Body of pancreas (tissue), 4 donors: Measurements from ENCODE around the gene DEF6. TPM values are rescaled to one million over a fixed set of nuclear protein-coding genes. Genes with fewer than 3 reads are reported as not detected.

ENCODE experiments used
- ATAC-seq: fragments of 150-250 bp; one replicate; pipeline ENCODE4 v1.9.1; 2016
- DNase-seq, 4 donors: peaks; one replicate each; pipeline ENCODE4 v3.0.0-alpha.2; 2019
- H3K27ac ChIP-seq, 4 donors: fragments of 200-600 bp; sonication (generic); 1 replicate in 3 of 4; 2 replicates in 1 of 4; pipeline versions ENCODE4 v1.5.1 to v1.6.1; 2016 to 2019; ENCODE audit warnings: mild to moderate bottlenecking in 1 of 4, mixed read lengths in 1 of 4, moderate library complexity in 1 of 4
- H3K27me3 ChIP-seq, 2 donors: fragments of 200-600 bp; sonication (generic); one replicate each; pipeline ENCODE4 v1.6.0; 2016; ENCODE audit warnings: mild to moderate bottlenecking in 1 of 2
- H3K36me3 ChIP-seq, 2 donors: fragments of 200-600 bp; sonication (generic); replicated peaks in 1 of 2; 2 replicates each; pipeline ENCODE4 v1.5.1; 2016; ENCODE audit warnings: low read depth in 2 of 2; ENCODE audit not compliant: insufficient read depth in 1 of 2
- H3K4me1 ChIP-seq: fragments of 200-600 bp; sonication (generic); one replicate; pipeline ENCODE4 v1.6.0; 2016
- H3K4me3 ChIP-seq, 2 donors: fragments of 200-600 bp; sonication (generic); 1 replicate in 1 of 2; 2 replicates in 1 of 2; pipeline ENCODE4 v1.5.1; 2016 to 2019
- H3K9me3 ChIP-seq, 3 donors: fragments of 200-600 bp; sonication (generic); 1 replicate in 2 of 3; 2 replicates in 1 of 3; pipeline ENCODE4 v1.5.1; 2016
- POLR2A ChIP-seq, 3 donors: fragments of 450-650 bp; IDR thresholded peaks; one replicate each; pipeline ENCODE4 v1.6.1; 2016; ENCODE audit warnings: antibody characterized with exemption in 3 of 3, mild to moderate bottlenecking in 2 of 3
- WGBS, 2 donors: methylation state at CpG; one replicate each; pipeline ENCODE4 v1.1.5; 2017; 5-methylcytosine and 5-hydroxymethylcytosine counted together
- intact Hi-C: fragments of 100-400 bp; cut with DNase I; formaldehyde crosslinking; loops from one replicate; pipeline ENCODE4 v1.15.1; 2023
- total RNA-seq, 2 donors: library from RNA; depleted of rRNA; stranded (reverse); fragments of >200 nt; gene quantifications; one replicate each; pipeline ENCODE4 v1.1.0, GENCODE V29; 2016
- TF ChIP-seq, protein P1 (sequence below), 7 experiments: fragments of 450-650 bp in 4 of 7; fragments of 200-600 bp in 3 of 7; sonication (generic) in 3 of 7; IDR thresholded peaks; one replicate each; pipeline ENCODE4 v1.5.1; 2016 to 2019; ENCODE audit warnings: antibody characterized with exemption in 7 of 7

DEF6 gene
- total RNA-seq, 2 donors from 2014 or later: 10.2 to 23.3 TPM

DNA sequence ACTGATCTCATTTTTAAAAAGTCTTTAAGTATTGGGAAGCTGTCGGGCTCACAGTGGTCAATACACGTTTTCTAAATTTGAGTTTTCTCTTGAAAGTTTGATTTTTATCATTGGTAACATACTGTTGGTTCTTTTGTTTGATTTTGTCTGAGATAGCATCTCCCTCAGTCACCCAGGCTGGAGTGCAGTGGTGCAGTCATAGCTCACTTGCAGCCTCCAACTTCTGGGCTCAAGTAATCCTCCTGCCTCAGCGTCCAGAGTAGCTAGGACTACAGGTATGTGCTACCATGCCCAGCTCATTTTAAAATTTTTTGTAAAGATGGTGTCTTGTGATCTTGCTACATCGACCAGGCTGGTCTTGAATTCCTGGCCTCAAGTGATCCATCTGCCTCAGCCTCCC, 53.8 kb downstream of the DEF6 start:
- intact Hi-C loops: no loop called here
- TF ChIP-seq, protein P1, sequence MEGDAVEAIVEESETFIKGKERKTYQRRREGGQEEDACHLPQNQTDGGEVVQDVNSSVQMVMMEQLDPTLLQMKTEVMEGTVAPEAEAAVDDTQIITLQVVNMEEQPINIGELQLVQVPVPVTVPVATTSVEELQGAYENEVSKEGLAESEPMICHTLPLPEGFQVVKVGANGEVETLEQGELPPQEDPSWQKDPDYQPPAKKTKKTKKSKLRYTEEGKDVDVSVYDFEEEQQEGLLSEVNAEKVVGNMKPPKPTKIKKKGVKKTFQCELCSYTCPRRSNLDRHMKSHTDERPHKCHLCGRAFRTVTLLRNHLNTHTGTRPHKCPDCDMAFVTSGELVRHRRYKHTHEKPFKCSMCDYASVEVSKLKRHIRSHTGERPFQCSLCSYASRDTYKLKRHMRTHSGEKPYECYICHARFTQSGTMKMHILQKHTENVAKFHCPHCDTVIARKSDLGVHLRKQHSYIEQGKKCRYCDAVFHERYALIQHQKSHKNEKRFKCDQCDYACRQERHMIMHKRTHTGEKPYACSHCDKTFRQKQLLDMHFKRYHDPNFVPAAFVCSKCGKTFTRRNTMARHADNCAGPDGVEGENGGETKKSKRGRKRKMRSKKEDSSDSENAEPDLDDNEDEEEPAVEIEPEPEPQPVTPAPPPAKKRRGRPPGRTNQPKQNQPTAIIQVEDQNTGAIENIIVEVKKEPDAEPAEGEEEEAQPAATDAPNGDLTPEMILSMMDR (IDR thresholded peaks at IDR 0.05): no peak
- TF ChIP-seq POLR2A (IDR thresholded peaks at IDR 0.05): no peak
- no peaks in the 10 kb centered on the region for H3K27me3 ChIP-seq
- WGBS, 2 donors: 89 to 91% methylated on average over 4 of the region's 4 CpGs
- no peak for DNase-seq
- H3K4me3 ChIP-seq: no peak overlapping the region
- H3K36me3 ChIP-seq: no peaks in the 10 kb centered on the region
- no peak overlapping the region for H3K27ac ChIP-seq
- ATAC-seq: no peak
- no peaks in the 10 kb centered on the region for H3K9me3 ChIP-seq
- H3K4me1 ChIP-seq: no peaks in the 10 kb centered on the region

GRCh38 chr6:35352735-35353134, 55.1 kb downstream of the DEF6 start:
- Histone ChIP-seq H3K4me3 (no peak overlapping the region), H3K9me3 (no peaks in the 10 kb centered on the region), H3K4me1 (peaks cover 7% of the 10 kb centered on the region), H3K36me3 (no peaks in the 10 kb centered on the region), H3K27me3 (no peaks in the 10 kb centered on the region), H3K27ac (no peak overlapping the region)
- WGBS, 2 donors: 100% methylated on average over 2 of the region's 2 CpGs
- TF ChIP-seq, protein P1 (IDR thresholded peaks at IDR 0.05): no peak
- no peak for TF ChIP-seq POLR2A (IDR thresholded peaks at IDR 0.05)
- ATAC-seq (no peak), DNase-seq (no peak)
- intact Hi-C loops: no loop called here

DNA sequence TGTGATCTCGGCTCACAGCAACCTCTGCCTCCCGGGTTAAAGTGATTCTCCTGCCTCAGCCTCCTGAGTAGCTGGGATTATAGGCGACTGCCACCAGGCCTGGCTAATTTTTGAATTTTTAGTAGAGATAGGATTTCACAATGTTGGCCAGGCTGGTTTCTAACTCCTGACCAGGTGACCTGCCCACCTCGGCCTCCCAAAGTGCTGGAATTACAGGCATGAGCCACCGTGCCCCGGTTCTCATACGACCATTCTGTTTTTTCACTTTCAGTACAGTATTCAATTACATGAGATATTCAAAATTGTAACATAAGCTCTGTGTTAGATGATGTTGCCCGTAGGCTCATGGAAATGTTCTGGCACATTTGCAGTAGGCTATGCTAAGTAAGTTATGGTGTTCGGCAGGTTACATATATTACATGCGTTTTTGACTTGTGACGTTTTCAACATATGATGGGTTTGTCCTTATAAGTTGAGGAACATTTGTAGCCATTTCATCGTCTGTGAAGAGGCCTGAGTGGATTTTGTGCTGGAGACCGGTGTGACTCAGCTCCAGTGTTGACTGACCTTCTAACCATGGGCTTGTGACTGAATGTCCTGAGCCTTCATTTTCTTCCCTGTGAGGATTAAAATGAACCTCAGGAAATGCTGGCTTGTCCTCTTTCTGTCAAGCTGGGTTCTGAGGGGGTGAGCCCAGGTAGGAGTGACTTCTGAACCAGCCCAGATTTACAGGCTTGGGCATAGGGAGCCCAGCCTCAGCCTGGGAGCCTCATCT, 56.9 kb downstream of the DEF6 start:
- H3K36me3 ChIP-seq: no peaks in the 10 kb centered on the region
- H3K9me3 ChIP-seq: no peaks in the 10 kb centered on the region
- intact Hi-C loops: no loop called here
- 89 to 96% methylated on average over 13 of the region's 13 CpGs for WGBS, 2 donors
- H3K27me3 ChIP-seq: no peaks in the 10 kb centered on the region
- ATAC-seq: no peak
- no peak overlapping the region for H3K4me3 ChIP-seq
- TF ChIP-seq, protein P1 (IDR thresholded peaks at IDR 0.05): no peak
- TF ChIP-seq POLR2A (IDR thresholded peaks at IDR 0.05): no peak
- no peak for DNase-seq
- peaks cover 24% of the 10 kb centered on the region for H3K4me1 ChIP-seq
- H3K27ac ChIP-seq: no peak overlapping the region

- H3K4me1 ChIP-seq: peaks cover 40% of the 10 kb centered on the region
- no peaks in the 10 kb centered on the region for H3K36me3 ChIP-seq
- no peak for TF ChIP-seq POLR2A (IDR thresholded peaks at IDR 0.05)
- TF ChIP-seq, protein P1 (IDR thresholded peaks at IDR 0.05): no peak
- no peaks in the 10 kb centered on the region for H3K27me3 ChIP-seq
- WGBS, 2 donors: 88 to 92% methylated on average over 1 of the region's 1 CpG
- no peak for ATAC-seq
- DNase-seq: no peak
- no peak overlapping the region for H3K27ac ChIP-seq
- intact Hi-C loops: no loop called here
- H3K4me3 ChIP-seq: no peak overlapping the region
- H3K9me3 ChIP-seq: no peaks in the 10 kb centered on the region
Measured at GRCh38 chr6:35356391-35356790, 58.8 kb downstream of the DEF6 start.

GRCh38 chr6:35357677-35358076, 60.1 kb downstream of the DEF6 start:
- no peak overlapping the region for H3K4me3 ChIP-seq
- H3K9me3 ChIP-seq: no peaks in the 10 kb centered on the region
- no peak for ATAC-seq
- no peaks in the 10 kb centered on the region for H3K36me3 ChIP-seq
- WGBS, 2 donors: 54 to 63% methylated on average over 4 of the region's 4 CpGs
- peaks cover 40% of the 10 kb centered on the region for H3K4me1 ChIP-seq
- DNase-seq: peak in 1 of 4 donors; percentile 46
- intact Hi-C loops: no loop called here
- no peaks in the 10 kb centered on the region for H3K27me3 ChIP-seq
- no peak overlapping the region for H3K27ac ChIP-seq
- no peak for TF ChIP-seq POLR2A (IDR thresholded peaks at IDR 0.05)
- TF ChIP-seq, protein P1 (IDR thresholded peaks at IDR 0.05): no peak
